ENCODE measurements around the gene ASCL4. TPM values are rescaled to one million over a fixed set of nuclear protein-coding genes. Genes with fewer than 3 reads are reported as not detected.

Gene ASCL4
- total RNA-seq, 1 donor = not detected

DNA sequence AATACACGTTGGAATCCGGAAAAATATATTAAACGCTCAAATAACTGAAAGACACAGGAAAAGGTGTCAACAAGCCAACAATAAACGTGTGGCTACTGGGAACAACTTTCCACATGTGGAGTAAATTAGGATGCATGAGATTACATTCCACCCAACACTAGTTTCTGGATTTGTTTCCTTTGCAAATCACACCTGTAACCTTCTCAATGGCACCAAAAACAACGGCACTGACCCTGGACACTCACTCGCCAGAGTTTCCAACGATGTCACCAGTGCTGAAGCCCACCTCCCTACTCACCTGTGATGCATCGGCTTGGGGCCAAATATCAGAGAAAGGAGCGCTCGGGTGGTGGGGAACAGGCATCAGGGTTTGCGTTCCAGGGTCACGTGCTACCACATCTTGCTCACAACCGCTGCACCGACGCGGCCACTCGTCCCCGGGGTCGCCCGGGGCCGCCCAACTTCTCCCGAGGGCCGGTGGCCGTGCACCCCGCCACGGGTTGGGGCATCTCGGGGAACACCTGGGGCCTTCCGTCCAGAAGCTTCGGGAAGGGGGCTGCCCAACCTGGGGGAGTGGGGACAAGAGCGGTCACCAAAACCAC lies 14.2 kb upstream of the ASCL4 start:
- Histone ChIP-seq H3K36me3 (ENCODE audit: insufficient read depth, low read length) (peaks cover 37% of the 10 kb centered on the region), H4K20me1 (ENCODE audit: insufficient read depth, low read length) (peaks cover 4% of the 10 kb centered on the region), H2AFZ (ENCODE audit: low read length) (peak overlapping the region; percentile 73), H3K27ac (ENCODE audit: low read depth, low read length) (peak overlapping the region; percentile 93), H3K79me2 (ENCODE audit: insufficient read depth, low read length) (peaks cover 51% of the 10 kb centered on the region), H3K4me3 (ENCODE audit: insufficient read depth, low read length) (peak overlapping the region; percentile 89), H3K9me3 (ENCODE audit: low read depth, low read length) (no peaks in the 10 kb centered on the region), H3K4me2 (ENCODE audit: insufficient read depth, low read length) (peak overlapping the region; percentile 100), H3K27me3 (ENCODE audit: insufficient read depth, low read length) (no peaks in the 10 kb centered on the region), H3K4me1 (ENCODE audit: insufficient read depth, low read length) (peaks cover 27% of the 10 kb centered on the region)
- peak; percentile 73 for DNase-seq (ENCODE audit: insufficient read length, low spot score, missing footprints)
- TF ChIP-seq, protein P1, sequence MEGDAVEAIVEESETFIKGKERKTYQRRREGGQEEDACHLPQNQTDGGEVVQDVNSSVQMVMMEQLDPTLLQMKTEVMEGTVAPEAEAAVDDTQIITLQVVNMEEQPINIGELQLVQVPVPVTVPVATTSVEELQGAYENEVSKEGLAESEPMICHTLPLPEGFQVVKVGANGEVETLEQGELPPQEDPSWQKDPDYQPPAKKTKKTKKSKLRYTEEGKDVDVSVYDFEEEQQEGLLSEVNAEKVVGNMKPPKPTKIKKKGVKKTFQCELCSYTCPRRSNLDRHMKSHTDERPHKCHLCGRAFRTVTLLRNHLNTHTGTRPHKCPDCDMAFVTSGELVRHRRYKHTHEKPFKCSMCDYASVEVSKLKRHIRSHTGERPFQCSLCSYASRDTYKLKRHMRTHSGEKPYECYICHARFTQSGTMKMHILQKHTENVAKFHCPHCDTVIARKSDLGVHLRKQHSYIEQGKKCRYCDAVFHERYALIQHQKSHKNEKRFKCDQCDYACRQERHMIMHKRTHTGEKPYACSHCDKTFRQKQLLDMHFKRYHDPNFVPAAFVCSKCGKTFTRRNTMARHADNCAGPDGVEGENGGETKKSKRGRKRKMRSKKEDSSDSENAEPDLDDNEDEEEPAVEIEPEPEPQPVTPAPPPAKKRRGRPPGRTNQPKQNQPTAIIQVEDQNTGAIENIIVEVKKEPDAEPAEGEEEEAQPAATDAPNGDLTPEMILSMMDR (IDR thresholded peaks at IDR 0.05; ENCODE audit: extremely low read depth, low read depth, low read length) = no peak

DNA sequence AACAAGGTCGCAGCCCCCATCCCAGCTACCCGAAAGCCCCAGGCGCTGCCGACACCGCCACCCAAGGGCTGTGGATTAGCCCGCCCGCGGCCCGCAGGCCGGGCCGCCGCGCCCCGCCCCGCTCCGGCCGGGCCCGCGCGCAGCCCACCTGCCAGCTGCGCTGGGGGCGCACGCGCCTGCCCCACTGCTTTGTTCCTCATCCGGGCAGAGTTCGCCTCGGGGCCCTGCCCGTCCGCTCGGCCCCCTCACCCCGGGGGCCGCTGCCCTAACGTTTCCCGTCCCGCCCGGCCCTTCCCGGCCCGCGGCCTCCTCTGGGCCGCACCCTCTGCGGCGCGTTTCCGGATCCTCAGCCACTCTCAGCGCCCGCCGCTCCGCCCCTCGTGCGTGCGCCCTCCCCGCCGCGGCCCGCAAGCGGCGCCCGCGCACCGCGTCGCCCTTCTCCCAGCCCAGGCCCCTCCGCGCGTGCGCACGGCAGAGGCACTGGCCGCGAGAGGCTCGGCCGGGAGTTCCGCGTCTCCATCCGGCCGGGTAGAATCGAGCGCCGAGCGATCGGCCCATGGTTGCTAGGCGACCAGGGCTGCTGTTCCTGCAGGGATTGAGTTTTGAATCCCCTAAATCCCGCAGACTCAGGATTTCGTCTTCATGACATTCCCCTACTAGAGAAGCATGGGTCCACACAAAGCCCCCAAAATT lies 13.5 kb upstream of the ASCL4 start, which contains the start of gene PRDM4:
TSS of gene PRDM4 (minus strand) at position 329 of the 693 bp plus-strand sequence. CDS start 622 bp downstream, outside the sequence.
- TF ChIP-seq, protein P1 (IDR thresholded peaks at IDR 0.05; ENCODE audit: extremely low read depth, low read depth, low read length) = peak; percentile 20
- Histone ChIP-seq H3K4me3 (ENCODE audit: insufficient read depth, low read length) (peak within 1 kb of the TSS; percentile 89), H3K9me3 (ENCODE audit: low read depth, low read length) (no peaks in the 10 kb centered on the region), H2AFZ (ENCODE audit: low read length) (peak within 1 kb of the TSS; percentile 92), H3K79me2 (ENCODE audit: insufficient read depth, low read length) (peaks cover 49% of the 10 kb centered on the region), H4K20me1 (ENCODE audit: insufficient read depth, low read length) (peaks cover 4% of the 10 kb centered on the region), H3K27ac (ENCODE audit: low read depth, low read length) (peak within 1 kb of the TSS; percentile 93), H3K4me1 (ENCODE audit: insufficient read depth, low read length) (peaks cover 27% of the 10 kb centered on the region), H3K36me3 (ENCODE audit: insufficient read depth, low read length) (peaks cover 31% of the 10 kb centered on the region), H3K4me2 (ENCODE audit: insufficient read depth, low read length) (peak within 1 kb of the TSS; percentile 100), H3K27me3 (ENCODE audit: insufficient read depth, low read length) (no peaks in the 10 kb centered on the region)
- peak; percentile 100 for DNase-seq (ENCODE audit: insufficient read length, low spot score, missing footprints)

DNA sequence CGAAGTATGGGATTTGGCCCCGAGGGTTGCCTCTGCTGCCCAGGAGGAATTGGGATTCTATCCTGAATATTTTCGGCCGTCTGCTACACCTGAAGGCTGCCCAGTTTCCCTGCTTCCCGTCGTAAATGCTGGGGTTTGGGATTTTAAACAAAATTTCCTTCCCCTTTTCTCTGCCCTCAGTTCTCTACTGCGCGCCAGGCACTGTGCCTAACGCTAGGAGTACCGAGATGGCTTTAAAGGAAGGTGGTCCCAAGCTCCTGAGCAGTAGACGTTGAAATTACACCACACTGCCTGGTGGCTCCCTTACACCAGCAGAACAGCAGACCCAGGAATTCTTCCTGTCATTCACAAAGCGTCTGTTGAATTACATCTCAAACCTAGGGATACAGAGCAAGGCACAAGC lies 13.0 kb upstream of the ASCL4 start:
- Histone ChIP-seq H3K9me3 (ENCODE audit: low read depth, low read length) (no peaks in the 10 kb centered on the region), H3K4me2 (ENCODE audit: insufficient read depth, low read length) (peak overlapping the region; percentile 87), H3K36me3 (ENCODE audit: insufficient read depth, low read length) (peaks cover 25% of the 10 kb centered on the region), H3K27me3 (ENCODE audit: insufficient read depth, low read length) (no peaks in the 10 kb centered on the region), H4K20me1 (ENCODE audit: insufficient read depth, low read length) (peaks cover 4% of the 10 kb centered on the region), H3K79me2 (ENCODE audit: insufficient read depth, low read length) (peaks cover 44% of the 10 kb centered on the region), H3K27ac (ENCODE audit: low read depth, low read length) (peak overlapping the region; percentile 6), H2AFZ (ENCODE audit: low read length) (peak overlapping the region; percentile 92), H3K4me3 (ENCODE audit: insufficient read depth, low read length) (peak overlapping the region; percentile 89), H3K4me1 (ENCODE audit: insufficient read depth, low read length) (peaks cover 27% of the 10 kb centered on the region)
- peak; percentile 75 for DNase-seq (ENCODE audit: insufficient read length, low spot score, missing footprints)
- TF ChIP-seq, protein P1 (IDR thresholded peaks at IDR 0.05; ENCODE audit: extremely low read depth, low read depth, low read length) = no peak

DNA sequence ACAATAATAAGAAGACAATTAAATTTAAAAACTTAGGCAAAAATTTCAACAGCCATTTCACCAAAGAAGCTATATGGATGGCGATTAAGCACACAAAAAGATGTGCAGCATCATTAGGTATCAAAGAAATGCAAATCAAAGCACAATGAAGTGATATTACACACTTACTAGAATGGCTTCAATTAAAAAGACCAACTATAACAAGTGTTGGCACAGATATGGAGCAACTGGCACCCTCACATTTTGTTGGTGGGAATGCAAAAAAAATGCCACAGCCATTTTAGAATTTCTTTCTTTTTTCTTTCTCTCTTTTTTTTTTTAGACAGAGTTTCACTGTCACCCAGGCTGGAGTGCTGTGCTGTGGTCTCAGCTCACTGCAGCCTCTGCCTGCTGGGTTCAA lies 11.6 kb upstream of the ASCL4 start:
- peaks cover 12% of the 10 kb centered on the region for H3K36me3 ChIP-seq (ENCODE audit: insufficient read depth, low read length)
- H3K79me2 ChIP-seq (ENCODE audit: insufficient read depth, low read length) = peaks cover 30% of the 10 kb centered on the region
- peaks cover 4% of the 10 kb centered on the region for H4K20me1 ChIP-seq (ENCODE audit: insufficient read depth, low read length)
- H3K4me2 ChIP-seq (ENCODE audit: insufficient read depth, low read length) = no peak overlapping the region
- no peaks in the 10 kb centered on the region for H3K27me3 ChIP-seq (ENCODE audit: insufficient read depth, low read length)
- peaks cover 27% of the 10 kb centered on the region for H3K4me1 ChIP-seq (ENCODE audit: insufficient read depth, low read length)
- H2AFZ ChIP-seq (ENCODE audit: low read length) = no peak overlapping the region
- H3K4me3 ChIP-seq (ENCODE audit: insufficient read depth, low read length) = no peak overlapping the region
- DNase-seq (ENCODE audit: insufficient read length, low spot score, missing footprints) = no peak
- TF ChIP-seq, protein P1 (IDR thresholded peaks at IDR 0.05; ENCODE audit: extremely low read depth, low read depth, low read length) = no peak
- no peaks in the 10 kb centered on the region for H3K9me3 ChIP-seq (ENCODE audit: low read depth, low read length)
- H3K27ac ChIP-seq (ENCODE audit: low read depth, low read length) = no peak overlapping the region

All from osteoblast (primary cell).